HG03571 (cell line): ENCODE data around the gene ABHD5.
"Not testable (repeated sequence)": the region's sequence is repeated elsewhere in the genome, so short reads cannot be mapped to it uniquely, and the experiment has no call there.

Experiments used
- ATAC-seq: cut with Tn5 transposase; IDR thresholded peaks from one replicate; pipeline ENCODE4 v1.9.1; 2021; ENCODE audit not compliant: unreplicated experiment

The ABHD5 gene

DNA sequence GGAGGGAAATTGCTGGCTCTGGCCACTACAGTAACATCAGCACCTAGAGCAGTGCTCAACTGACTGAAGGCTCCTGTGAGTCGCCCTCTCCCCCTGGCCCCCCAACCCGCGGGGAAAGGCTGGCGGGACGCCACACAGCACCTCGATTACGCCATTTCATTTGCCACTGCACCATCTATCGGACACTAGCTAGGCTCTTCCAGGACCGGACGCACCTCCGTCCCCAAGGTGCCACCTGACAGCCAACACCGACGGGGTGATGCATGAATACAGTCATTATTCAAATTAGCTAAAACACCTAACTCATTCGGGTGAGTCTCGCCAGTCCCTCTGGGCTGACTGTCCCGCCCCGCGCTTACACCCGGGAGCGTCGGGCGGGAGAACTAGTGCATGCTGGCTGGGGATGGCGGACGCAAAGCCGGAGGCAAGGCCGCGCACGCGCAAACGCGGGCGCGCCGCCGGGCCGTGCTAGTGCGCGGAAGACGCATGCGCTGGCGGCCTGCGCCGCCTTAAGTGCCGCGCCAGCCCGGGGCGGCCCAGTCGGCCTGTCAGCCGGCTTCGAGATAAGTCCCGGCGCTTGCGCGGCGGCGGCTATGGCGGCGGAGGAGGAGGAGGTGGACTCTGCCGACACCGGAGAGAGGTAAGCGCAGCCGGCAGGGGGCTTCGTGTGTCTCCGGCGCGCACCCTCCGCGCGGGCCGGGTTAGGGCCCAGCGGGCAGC is at the start of gene ABHD5:
TSS of gene ABHD5 (plus strand) at position 539 of the 720 bp plus-strand sequence. CDS start at position 594, 55 bp downstream.
- peak; percentile 83 for ATAC-seq

DNA sequence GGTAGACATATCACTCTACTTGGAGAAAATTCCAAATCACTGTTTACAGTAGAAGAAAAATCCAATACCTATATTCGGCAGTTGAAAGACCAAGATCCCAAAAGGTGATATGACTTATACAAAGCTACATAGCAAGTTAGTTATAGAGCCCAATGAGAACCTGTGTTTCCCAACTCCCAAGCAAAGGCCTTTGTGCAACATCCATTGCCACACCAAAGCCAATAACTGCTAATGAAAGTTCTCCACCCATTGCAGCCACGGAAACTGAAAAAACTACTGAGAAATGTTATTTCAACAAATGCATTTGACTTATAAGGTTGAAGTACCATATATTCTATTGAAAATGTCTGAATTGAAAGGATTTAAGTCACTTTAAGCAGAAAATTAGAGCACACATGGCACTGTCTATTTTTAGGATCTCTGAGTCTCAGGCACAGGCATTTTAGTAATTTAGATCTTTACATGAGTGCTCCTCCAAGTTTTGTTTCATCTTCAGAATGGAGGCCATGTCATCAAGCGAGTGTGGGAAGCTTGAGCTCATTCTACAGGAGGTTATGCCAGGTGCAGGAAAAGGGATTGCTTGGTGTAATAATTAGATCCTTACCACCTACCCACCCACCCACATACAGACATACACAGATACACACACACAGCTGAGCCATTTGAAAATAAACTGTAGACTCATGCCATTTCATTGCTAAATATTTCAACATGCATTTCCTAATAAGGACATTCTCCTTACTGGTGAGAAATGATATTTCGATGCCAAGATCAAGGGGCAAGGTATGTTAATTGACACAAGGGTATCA is 49.2 kb upstream of the ABHD5 start:
- no peak for ATAC-seq

DNA sequence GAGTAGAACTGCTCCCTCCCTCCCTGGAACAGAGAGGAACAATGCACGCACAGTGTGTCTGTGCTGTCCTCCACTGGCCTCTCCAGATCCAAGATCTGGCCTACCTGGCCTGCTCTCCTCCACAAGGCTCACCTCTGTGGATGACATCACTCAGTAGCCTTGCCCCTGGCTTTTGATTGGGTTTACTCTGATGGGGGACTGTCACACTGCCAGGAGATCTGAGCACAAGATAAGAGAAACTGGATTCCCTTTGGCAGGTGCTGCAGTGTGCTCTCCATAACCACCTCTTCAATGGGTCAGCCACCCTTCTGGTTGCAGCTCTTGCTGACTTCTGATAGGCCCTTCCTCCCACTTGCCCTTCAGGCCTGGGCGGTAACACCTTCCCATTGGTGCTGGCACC is 46.3 kb upstream of the ABHD5 start:
- no peak for ATAC-seq

DNA sequence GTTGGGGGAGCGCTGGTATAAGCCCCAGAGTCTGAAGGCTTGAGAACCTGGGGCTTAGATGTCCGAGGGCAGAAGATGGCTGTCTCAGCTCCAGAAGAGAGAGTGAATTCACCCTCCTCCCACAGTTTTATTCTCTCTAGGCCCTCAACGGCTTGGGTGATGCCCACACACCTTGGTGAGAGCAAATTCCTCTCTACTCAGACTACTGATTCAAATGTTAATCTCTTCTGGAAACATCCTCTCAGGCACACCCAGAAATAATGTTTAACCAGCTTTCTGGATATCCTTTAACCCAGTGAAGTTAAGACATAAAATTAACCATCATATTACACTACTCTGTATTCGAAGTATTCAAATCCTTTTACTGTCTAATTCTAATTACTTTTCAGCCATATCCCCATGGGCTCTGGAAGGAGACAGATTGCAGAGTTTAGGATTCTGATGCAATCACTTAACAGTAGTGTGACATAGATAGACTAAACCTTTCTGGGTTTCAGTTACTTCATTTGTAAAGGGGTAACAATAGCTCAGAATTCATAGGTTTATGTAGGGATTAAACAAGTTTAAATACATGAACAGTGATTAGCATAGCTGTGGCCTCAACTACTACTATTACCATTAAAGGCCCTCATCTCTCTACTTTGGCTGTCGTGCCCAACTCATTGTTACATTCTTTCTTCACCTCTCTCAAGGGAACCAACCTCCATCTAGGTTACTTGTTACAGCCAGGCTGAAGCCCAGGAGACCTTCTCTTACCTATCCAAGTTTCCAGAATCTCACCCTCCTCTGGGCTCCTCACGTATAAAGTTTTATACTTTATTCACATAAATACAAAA is 43.2 kb upstream of the ABHD5 start:
- ATAC-seq: no peak

DNA sequence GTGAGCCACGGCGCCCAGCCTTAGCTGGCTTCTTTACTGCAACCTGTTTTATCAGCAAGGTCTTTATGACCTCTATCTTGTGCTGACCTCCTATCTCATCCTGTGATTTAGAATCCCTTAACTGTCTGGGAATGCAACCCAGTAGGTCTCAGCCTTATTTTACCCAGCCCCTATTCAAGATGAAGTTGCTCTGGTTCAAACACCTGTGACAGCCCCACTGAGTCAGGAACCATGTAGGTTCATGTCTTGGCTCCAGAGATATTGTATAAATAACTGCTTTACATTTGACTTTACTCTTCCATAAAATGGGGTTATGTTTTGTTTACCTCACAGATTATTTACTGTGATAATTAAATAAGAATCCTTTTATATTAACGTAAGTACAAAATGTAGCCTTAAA is 41.8 kb upstream of the ABHD5 start:
- ATAC-seq: no peak

DNA sequence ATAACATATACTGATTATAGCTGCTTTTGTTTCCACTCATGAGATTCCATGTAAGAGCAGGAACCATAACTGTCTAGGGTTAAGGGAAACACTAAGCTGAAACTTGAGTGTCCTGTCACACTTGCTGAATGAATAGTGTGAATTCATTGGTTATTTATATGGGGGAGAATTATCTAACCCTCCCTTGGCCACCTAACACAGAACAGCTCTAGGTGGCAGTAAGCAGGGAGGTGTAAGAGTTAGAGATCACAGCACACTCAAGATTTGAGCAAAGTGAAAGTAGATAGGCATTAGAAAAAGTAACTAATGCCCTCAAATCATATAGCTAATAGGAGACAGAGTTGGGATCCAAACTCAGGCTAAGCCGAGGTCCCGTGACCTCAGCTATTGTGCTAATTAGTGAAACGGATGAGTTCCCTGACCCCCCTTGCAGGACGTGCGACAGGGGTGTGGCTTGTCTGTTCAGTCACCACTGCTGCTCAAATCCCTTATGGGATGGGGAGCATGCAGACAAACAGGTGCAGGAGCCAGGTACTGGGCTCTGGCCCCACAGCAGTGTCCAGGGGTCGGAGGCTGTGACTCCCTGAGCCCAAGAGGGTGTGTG is 41.3 kb upstream of the ABHD5 start:
- no peak for ATAC-seq

DNA sequence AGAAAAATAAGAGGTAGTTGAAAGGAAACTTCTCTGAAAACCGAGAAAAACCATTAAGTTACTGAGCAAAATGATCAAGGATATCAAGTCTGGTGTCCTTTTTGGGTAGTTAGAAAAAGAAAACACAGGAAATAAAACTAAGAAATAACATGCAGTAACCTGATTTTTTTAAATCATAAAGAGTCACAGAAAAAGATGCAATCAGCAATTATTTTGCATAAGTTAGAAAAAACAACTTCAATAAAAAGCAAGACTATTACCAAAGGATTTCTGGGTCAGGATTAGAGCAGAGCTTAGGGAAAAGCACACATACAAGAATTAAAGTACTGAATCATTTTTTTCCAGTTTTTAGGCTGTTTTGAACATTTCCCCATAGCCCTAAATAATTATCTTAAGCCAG is 40.4 kb upstream of the ABHD5 start:
- ATAC-seq: no peak

DNA sequence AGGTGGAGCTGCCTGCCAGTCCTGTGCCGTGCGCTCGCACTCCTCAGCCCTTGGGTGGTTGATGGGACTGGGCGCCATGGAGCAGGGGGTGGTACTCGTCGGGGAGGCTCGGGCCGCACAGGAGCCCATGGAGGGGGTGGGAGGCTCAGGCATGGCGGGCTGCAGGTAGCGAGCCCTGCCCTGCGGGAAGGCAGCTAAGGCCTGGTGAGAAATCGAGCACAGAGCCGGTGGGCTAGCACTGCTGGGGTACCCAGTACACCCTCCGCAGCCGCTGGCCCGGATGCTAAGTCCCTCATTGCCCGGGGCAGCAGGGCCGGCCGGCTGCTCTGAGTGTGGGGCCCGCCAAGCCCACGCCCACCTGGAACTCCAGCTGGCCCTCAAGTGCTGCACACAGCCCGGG is 34.3 kb upstream of the ABHD5 start:
- not testable (repeated sequence) for ATAC-seq

DNA sequence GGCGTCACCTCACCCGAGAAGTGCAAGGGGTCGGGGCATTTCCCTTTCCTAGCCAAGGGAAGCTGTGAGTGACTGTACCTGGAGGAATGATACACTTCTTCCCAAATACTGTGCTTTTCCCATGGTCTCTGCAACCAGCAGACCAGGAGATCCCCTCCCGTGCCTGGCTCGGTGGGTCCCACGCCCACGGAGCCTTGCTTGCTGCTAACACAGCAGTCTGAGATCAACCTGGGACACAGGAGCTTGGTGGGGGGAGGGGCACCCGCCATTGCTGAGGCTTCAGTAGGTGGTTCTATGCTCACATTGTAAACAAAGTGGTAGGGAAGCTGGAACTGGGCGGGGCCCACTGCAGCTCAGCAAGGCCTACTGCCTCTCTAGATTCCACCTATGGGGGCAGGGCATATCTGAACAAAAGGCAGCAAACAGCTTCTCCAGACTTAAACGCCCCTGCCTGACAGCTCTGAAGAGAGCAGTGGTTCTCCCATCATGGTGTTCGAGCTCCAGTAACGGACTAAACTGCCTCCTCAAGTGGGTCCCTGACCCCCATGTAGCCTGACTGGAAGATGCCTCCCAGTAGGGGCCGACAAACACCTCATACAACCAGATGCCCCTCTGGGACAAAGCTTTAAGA is 31.4 kb upstream of the ABHD5 start:
- no peak for ATAC-seq

DNA sequence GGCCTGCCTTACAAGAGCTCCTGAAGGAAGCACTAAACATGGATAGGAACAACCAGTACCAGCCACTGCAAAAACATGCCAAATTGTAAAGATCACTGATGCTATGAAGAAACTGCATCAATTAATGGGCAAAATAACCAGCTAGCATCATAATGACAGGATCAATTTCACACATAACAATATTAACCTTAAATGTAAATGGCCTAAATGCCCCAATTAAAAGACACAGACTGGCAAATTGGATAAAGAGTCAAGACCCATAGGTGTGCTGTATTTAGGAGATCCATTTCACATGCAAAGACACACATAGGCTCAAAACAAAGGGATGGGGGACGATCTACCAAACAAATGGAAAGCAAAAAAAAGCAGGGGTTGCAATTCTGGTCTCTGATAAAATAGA is 29.4 kb upstream of the ABHD5 start:
- not testable (repeated sequence) for ATAC-seq

DNA sequence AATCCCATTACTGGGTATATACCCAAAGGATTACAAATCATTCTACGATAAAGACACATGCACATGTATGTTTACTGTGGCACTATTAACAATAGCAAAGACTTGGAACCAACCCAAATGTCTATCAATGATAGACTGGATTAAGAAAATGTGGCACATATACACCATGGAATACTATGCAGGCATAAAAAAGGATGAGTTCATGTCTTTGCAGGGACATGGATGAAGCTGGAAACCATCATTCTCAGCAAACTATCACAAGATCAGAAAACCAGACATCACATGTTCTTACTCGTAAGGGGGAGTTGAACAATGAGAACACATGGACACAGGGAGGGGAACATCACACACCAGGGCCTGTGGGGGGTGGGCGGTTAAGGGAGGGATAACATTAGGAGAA is 25.7 kb upstream of the ABHD5 start:
- not testable (repeated sequence) for ATAC-seq

DNA sequence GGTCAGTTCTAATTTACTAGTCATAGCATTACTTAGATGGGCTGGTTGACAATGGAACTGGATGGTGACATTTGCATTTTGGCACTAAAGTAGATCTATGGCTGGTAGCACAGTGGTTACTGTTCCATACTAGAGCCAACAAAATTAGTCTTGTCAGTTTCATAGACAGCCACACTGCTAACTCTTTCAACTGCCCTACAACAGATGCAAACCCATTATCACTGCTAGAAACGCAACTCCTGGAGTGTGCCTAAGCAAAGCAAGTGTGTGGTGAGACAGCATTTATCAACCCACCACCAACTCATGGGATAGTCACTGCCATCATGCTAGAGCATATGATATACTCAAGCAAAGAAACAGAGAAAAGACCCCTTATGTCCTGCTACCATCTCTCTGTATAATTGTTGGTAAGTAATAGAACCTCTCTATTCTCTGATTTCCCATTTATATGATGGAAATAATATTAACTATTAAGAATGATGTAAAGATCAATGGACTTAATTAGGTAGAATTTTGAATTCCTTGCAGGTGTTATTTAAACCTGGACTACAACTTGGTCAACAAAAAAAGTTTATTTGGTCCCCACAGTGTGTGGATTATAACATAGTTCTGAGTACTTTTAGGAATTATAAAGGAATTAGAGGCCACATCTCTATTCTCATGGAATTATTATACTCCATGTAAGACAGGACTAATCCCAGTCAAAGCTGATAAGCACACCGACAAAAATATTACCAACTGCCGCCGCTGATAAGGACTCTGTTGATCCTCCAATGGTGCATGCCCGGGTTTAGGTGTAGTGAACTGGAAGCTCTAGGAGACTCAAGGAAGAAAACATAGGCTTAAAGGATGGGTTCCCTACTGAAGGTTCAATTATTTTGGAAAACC is 19.9 kb upstream of the ABHD5 start:
- no peak for ATAC-seq

DNA sequence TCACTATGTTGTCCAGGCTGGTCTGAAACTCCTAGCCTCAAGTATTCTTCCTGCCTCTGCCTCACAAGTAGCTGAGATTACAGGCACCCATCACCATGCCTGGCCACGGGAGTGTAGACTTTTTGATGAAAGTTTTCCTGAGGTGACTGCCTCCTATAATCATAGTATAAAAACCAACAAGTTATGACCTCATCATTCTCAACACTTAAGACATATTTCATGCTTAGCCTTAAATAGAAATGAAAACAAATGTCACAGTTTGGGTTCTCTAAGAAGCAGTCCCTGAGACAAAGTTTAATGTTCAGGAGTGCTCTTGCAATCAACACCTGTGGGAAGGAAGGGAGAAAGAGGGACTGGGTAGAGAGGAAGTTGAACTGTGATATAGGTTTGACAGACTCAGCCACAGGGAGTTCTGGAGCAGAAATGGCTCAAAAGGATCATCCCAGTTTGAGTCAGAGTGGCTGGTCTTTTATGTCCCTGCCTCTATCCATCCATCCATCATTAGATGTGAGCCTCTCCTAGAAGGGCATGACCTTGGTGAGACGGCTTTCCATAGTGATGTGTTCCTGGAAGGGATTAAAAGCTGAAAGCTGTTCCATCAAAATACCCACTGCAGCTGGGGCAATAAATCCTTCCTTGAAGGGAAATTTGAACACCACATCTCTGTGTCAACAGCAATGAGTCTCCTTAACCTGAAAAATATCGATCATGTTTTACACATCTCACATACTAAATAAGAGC is 16.2 kb upstream of the ABHD5 start:
- no peak for ATAC-seq

DNA sequence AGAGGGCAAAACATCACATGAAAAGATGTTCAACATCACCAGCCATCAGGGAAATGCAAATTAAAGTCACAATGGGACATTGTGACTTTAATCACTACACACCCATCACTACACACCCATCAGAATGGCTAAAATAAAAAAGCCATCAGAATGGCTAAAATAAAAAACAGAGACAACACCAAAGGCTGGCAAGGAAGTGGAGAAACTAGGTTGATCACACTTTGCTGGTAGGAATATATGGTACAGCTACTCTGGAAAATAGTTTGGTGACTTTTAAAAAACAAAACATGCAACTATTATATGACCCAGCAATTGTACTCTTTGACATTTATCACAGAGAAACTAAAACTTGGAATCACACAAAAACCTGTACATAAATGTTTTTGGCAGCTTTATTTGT is 15.1 kb upstream of the ABHD5 start:
- ATAC-seq: no peak

DNA sequence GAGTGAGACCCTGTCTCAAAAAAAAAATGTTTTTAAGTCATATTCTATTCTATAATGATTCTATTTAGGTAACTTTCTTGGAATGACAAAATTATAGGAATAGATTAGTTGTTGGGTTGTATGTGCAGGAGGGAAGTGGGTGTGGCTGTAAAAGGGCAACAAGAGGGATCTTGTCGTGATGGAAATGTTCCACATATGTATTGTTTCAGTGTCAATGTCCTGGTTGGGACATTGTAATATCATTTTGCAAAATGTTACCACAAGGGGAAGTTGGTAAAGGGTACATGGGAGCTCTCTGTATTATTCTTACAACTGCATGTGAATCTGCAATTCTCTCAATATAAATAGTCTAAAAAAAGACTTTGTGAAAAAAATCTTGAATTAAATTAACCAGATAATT is 14.3 kb upstream of the ABHD5 start:
- no peak for ATAC-seq

DNA sequence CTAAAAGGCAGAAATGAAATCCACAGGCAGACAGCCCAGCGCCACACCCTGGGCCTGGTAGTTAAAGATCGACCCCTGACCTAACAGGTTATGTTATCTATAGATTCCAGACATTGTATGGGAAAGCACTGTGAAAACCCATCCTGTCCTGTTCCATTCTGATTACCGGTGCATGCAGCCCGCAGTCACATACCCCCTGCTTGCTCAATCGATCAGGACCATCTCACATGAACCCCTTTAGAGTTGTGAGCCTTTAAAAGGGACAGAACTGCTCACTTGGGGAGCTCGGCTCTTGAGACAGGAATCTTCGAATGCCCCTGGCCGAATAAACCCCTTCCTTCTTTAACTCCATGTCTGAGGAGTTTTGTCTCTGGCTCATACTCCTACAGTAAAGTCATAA is 12.4 kb upstream of the ABHD5 start:
- not testable (repeated sequence) for ATAC-seq

DNA sequence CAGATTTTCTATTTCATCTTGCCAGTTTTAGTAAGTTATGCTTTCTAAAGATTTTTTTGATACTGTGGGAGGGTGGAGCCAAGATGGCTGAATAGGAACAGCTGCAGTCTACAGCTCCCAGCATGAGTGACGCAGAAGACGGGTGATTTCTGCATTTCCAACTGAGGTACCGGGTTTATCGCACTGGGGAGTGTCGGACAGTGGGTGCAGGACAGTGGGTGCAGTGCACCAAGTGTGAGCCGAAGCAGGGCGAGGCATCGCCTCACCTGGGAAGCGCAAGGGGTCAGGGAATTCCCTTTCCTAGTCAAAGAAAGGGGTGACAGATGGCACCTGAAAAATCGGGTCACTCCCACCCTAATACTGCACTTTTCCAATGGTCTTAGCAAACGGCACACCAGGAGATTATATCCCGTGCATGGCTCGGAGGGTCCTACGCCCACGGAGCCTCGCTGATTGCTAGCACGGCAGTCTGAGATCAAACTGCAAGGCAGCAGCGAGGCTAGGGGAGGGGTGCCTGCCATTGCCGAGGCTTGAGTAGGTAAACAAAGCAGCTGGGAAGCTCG is 11.8 kb upstream of the ABHD5 start:
- not testable (repeated sequence) for ATAC-seq

DNA sequence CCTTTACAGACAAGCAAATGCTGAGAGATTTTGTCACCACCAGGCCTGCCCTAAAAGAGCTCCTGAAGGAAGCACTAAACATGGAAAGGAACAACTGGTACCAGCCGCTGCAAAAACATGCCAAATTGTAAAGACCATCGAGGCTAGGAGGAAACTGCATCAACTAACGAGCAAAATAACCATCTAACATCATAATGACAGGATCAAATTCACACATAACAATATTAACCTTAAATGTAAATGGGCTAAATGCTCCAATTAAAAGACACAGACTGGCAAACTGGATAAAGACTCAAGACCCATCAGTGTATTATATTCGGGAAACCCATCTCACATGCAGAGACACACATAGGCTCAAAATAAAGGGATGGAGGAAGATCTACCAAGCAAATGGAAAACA is 9.9 kb upstream of the ABHD5 start:
- ATAC-seq: not testable (repeated sequence)

DNA sequence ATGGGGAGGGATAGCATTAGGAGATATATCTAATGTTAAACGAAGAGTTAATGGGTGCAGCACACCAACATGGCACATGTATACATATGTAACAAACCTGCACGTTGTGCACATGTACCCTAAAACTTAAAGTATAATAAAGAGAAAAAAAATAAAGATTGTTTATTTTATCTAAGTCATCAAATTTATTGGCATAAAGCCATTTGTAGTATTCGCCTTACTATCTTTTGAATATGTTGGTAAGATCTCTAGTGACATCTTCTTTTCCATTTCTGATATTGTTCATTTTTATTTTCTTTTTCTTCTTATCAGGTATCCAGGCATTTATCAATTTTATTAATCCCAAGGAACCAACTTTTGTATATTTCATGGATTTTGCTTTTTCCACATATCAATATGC is 5.8 kb upstream of the ABHD5 start:
- no peak for ATAC-seq
